SKM-1 treated with dmso at 0.1 percent for 144 hours (cell line): Measurements from ENCODE around the gene USP24.

Experiments used
- DNase-seq: peaks from one replicate; lab custom pipeline; 2025; ENCODE audit not compliant: unreplicated experiment; lab: John Stamatoyannopoulos, UW

Gene USP24

DNA sequence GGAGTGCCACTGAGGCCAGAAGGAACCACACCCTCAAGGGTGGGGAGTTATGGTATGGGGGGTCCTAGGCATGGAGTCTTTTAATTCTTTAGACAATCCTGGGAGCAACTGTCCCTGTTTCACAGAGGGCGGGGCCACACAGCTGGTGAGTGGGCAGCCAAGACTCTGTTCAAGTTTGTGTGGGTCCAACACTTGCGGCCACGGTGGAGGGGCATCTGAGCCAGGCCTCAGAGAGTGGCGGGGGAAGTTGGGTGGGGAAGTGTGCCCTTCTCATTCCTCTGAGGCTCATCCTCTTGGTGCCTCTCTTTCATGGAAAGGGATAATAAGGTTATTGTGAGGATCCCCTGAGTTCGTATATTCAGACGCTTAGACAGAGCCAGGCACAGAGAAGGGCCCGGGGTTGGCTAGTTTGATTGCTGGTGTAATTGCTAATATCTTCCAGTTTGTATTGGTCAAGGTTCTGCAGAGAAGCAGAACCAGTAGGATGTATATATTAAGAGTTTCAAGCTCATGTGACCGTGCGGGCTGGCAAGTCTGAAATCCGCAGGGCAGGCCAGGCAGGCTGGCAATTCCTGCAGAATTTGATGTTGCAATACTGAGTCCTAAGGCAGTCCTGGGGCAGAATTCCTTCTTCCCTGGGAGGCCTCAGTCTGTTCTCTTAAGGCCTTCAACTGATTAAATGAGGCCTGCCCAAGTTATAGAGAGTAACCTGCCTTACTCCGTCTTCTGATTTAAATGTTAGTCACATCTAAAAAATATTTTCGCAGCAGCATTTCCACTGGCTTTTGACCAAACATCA lies 159.9 kb downstream of the USP24 start:
- DNase-seq = no peak

DNA sequence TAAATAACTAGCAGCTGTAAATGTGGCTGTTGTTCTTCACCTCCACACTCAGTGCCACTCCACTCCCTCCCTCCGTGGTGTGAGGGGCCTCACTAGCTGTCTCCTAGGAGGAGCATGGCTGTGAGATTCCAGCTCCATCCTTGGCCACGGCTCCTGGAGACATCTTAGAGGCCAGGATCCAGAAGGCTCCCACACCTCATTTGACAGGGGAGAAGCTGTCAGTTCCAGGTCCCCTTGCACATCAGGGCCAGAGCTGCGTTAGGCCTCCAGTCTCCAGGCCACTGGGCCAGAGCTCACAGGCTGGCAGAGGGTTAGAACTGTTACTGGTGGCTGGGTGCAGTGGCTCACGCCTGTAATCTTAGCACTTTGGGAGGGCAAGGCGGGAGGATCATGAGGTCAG lies 160.8 kb downstream of the USP24 start:
- no peak for DNase-seq

GRCh38 chr1:55053265-55053954 lies 161.8 kb downstream of the USP24 start:
- DNase-seq = peak; percentile 54

DNA sequence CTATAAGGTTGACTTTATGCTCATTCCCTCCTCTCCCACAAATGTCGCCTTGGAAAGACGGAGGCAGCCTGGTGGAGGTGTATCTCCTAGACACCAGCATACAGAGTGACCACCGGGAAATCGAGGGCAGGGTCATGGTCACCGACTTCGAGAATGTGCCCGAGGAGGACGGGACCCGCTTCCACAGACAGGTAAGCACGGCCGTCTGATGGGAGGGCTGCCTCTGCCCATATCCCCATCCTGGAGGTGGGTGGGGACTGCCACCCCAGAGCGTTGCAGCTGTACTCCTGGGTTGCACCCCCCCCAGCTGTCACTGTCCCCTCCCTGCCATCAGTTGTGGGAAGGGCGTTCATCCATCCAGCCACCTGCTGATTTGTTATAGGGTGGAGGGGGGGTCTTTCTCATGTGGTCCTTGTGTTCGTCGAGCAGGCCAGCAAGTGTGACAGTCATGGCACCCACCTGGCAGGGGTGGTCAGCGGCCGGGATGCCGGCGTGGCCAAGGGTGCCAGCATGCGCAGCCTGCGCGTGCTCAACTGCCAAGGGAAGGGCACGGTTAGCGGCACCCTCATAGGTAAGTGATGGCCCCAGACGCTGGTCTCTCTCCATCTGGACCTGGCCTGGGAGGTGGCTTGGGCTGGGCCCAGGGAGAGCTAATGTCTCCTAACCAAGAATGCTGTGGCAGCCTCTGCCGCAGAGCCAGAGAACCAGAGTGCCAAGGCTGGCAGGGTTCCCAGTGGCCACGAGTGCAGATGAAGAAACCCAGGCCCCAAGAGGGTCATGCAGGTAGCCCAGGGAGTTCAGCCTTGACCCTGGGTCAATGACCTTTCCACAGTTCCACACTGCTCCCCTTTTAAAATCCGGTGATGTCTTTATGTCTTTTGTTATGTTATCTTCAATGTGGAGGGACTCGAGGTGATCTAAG lies 162.7 kb downstream of the USP24 start:
- DNase-seq = no peak

- DNase-seq = no peak
Observed at GRCh38 chr1:55051621-55052020, 163.5 kb downstream of the USP24 start.

- no peak for DNase-seq
Observed at GRCh38 chr1:55051169-55051568, 164.0 kb downstream of the USP24 start.

DNA sequence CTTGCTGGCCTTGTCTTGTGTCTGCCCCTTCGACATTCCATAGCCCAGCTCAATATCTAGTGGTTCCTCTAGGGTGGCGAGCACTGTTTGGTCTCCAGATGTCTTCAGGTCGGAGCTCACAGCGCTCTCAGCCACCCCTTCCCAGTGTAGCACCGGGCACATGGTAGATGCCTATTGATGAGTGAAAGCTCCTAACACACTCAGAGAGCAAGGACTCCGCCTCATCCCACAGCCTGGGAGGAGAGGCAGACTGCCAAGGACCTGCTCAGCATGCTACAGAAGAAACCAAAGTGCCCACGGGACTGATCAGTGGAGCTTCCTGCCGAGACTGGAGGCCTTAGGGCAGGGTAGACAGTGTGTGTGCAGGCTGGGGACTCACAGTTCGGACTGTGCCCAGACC lies 164.9 kb downstream of the USP24 start:
- DNase-seq = no peak

DNA sequence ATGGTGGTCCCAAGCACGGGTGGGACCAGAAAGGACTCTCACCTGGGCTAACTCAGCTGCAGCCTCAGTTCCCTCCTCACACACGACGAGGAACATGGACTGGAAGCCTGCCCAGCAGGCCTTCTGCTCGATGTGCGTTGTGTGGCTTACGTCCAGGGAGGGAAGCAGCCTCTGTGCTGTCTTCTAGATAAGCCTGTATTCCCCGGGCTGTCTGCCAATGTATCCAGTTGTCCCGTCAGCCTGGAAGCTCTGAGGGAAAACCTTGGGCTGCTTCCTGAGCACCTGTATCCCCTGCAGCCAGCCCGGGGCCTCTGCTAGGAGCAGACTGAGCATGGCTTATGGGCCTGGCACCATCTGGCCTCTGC lies 165.3 kb downstream of the USP24 start:
- DNase-seq = no peak

DNA sequence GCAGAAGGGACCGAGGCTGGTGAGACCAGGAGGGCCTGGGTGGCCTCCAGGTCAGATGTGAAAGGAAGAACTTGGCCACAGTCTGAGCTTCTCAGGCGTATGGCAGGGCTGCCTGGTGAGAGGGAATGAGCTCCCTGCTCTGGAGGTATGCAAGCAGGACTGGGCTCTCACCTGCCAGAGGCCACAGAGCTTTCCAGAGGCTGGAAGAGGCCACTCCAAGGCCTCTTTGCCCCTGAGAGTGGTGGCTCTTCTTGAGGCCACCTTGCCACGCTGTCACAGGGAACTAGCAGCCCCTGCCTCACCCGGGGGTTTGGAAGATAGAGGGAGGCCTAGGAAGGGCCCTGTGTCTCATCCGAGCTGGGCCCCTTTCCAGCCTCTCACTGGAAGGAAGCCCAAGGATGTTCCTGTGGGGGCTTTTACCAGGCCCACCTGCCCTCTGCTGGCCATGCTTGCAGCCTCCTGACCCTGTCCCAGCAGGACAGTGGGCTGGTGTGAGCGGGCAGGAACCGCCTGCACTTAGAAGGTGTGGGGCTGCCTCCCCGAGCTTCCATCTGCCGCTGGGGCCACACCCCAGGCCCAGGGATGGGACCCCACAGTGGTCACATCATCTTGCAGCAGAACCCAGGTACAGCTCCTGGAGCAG lies 165.8 kb downstream of the USP24 start:
- DNase-seq = no peak

- DNase-seq = no peak
Observed at GRCh38 chr1:55048453-55049270, 166.5 kb downstream of the USP24 start.

GRCh38 chr1:55047611-55048010 lies 167.6 kb downstream of the USP24 start:
- DNase-seq = no peak

- no peak for DNase-seq
Observed at GRCh38 chr1:55046871-55047270, 168.3 kb downstream of the USP24 start.

DNA sequence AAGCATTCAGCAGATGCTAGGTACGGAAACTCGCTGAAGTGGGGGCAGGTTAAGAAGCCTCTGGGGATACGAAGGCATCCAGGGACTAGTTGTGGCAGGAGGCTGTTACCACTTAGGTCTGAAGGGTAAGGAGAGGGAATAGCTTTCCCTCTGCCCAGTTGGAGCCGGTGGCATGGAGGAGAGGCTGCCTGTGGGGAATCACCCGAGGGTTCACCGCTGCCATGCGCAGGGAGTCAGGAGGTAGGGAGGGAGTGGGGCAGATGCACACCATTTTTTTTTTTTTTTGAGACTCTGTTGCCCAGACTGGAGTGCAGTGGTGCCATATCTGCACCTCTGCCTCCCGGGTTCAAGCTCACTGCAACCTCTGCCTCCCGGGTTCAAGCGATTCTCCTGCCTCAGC lies 169.7 kb downstream of the USP24 start:
- no peak for DNase-seq

- no peak for DNase-seq
Observed at GRCh38 chr1:55044617-55045397, 170.4 kb downstream of the USP24 start.

- DNase-seq = no peak
Observed at GRCh38 chr1:55043726-55044125, 171.4 kb downstream of the USP24 start.

DNA sequence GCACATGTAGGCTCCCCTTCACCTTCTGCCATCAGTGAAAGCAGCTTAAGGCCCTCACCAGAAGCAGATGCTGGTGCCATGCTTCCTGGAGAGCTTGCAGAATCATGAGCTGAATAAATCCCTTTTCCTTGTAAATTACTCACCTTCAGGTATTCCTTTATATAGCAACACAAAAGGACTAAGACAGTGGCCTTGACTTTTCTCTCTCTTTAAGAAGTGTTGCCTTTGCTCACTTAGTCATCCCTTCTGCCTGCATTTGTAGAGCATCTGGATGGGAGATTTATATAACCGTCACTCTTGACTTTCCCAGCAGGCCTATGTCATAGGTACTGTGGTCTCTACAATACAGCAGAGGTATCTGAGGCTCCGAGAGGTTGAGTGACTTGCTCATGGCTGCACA lies 172.2 kb downstream of the USP24 start:
- DNase-seq = no peak

DNA sequence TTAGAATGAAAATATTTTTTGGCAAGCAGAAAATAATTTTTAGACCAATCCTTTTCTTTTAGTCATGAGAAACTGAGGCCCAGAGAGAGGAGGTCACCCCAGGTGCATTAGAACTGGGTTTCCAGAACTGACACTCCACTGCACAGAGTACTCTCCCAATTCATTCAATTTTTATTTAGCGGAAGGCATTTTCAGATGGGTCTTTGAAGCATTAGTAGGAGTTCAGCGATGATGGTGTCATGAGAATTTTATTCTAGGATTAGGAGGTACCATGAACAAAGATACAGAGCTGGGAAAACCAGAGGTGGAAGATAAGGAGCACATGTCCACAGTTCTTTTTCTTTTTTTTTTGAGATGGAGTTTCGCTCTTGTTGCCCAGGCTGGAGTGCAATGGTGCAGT lies 173.6 kb downstream of the USP24 start:
- DNase-seq = no peak

- no peak for DNase-seq
Observed at GRCh38 chr1:55040933-55041494, 174.2 kb downstream of the USP24 start.
